PC-9 (cell line): ENCODE measurements around the gene DRICH1. TPM values are rescaled to one million over a fixed set of nuclear protein-coding genes. Genes with fewer than 3 reads are reported as not detected.

Source experiments
- BruUV-seq: library from RNA; stranded (reverse); fragments of 400-500 nt; replicated peaks from 2 replicates; lab custom pipeline; 2021; lab: Mats Ljungman, UMichigan
- CTCF ChIA-PET: fragments of 300-600 bp; sonication (Branson Sonifier 250); formaldehyde crosslinking; loops from one replicate; lab custom pipeline; 2022; ENCODE audit warnings: antibody characterized with exemption; lab: Charles Lee
- POLR2A ChIA-PET: fragments of 300-600 bp; sonication (Branson Sonifier 250); formaldehyde crosslinking; loops from one replicate; lab custom pipeline; 2022; ENCODE audit warnings: antibody characterized with exemption; ENCODE audit not compliant: unreplicated experiment; lab: Charles Lee
- DNase-seq, 2 experiments: peaks; one replicate each; pipeline versions ENCODE4 v3.0.0 to v3.0.0-alpha.2; 2015 to 2022; ENCODE audit warnings: mixed read lengths in 1 of 2
- H2AFZ ChIP-seq: fragments of 200-600 bp; sonication (generic); 2 replicates; pipeline ENCODE4 v1.8.1; 2017; ENCODE audit warnings: antibody characterized with exemption
- H3F3A ChIP-seq: fragments of 200-600 bp; sonication (generic); 2 replicates; pipeline ENCODE4 v1.8.1; 2017; ENCODE audit warnings: antibody characterized with exemption, mild to moderate bottlenecking, low read depth; ENCODE audit not compliant: insufficient read depth
- H3K27ac ChIP-seq: fragments of 200-600 bp; sonication (generic); 2 replicates; pipeline ENCODE4 v1.6.1; 2016; ENCODE audit warnings: mixed run types
- H3K27me3 ChIP-seq: fragments of 200-600 bp; sonication (generic); 2 replicates; pipeline ENCODE4 v1.6.1; 2016; ENCODE audit warnings: low read depth, mixed run types; ENCODE audit not compliant: insufficient read depth
- H3K36me3 ChIP-seq: fragments of 200-600 bp; sonication (generic); 2 replicates; pipeline ENCODE4 v1.6.1; 2016; ENCODE audit warnings: low read depth, mixed run types
- H3K4me1 ChIP-seq: fragments of 200-600 bp; sonication (generic); replicated peaks from 2 replicates; pipeline ENCODE4 v1.6.1; 2016; ENCODE audit warnings: mixed run types; ENCODE audit not compliant: insufficient read depth
- H3K4me2 ChIP-seq: fragments of 200-600 bp; sonication (generic); 2 replicates; pipeline ENCODE4 v1.6.1; 2017; ENCODE audit warnings: mixed run types
- H3K4me3 ChIP-seq: fragments of 200-600 bp; sonication (generic); 2 replicates; pipeline ENCODE4 v1.6.1; 2016; ENCODE audit warnings: mixed run types
- H3K79me2 ChIP-seq: fragments of 200-600 bp; sonication (generic); 2 replicates; pipeline ENCODE4 v1.6.1; 2017; ENCODE audit warnings: low read depth, mixed run types
- H3K9me2 ChIP-seq: fragments of 200-600 bp; sonication (generic); 2 replicates; pipeline ENCODE4 v1.8.1; 2017; ENCODE audit warnings: mild to moderate bottlenecking; ENCODE audit not compliant: insufficient read depth
- H3K9me3 ChIP-seq: fragments of 200-600 bp; sonication (generic); 2 replicates; pipeline ENCODE4 v1.8.1; 2016; ENCODE audit warnings: low read depth; ENCODE audit not compliant: insufficient read depth
- H4K20me1 ChIP-seq: fragments of 200-600 bp; sonication (generic); 2 replicates; pipeline ENCODE4 v1.8.1; 2017; ENCODE audit not compliant: insufficient read depth
- EZH2 ChIP-seq: fragments of 200-600 bp; sonication (generic); IDR thresholded peaks from 2 replicates; pipeline ENCODE4 v1.8.0; 2017; ENCODE audit warnings: antibody characterized with exemption, low read depth
- intact Hi-C: fragments of 100-400 bp; cut with micrococcal nuclease; formaldehyde crosslinking; loops from one replicate; pipeline ENCODE4 v1.10.0; 2022; ENCODE audit not compliant: unreplicated experiment
- total RNA-seq: library from RNA; stranded (reverse); gene quantifications from 2 replicates; pipeline ENCODE4 v1.2.3, GENCODE V29; 2021
- TF ChIP-seq, protein P1 (sequence below): fragments of 200-600 bp; sonication (generic); conservative IDR thresholded peaks from 2 replicates; pipeline ENCODE4 v1.6.1; 2017; ENCODE audit warnings: mixed run types, antibody characterized with exemption, mild to moderate bottlenecking, moderate library complexity

Gene DRICH1
- total RNA-seq, 1 experiment from 2014 or later: 0.57 TPM

DNA sequence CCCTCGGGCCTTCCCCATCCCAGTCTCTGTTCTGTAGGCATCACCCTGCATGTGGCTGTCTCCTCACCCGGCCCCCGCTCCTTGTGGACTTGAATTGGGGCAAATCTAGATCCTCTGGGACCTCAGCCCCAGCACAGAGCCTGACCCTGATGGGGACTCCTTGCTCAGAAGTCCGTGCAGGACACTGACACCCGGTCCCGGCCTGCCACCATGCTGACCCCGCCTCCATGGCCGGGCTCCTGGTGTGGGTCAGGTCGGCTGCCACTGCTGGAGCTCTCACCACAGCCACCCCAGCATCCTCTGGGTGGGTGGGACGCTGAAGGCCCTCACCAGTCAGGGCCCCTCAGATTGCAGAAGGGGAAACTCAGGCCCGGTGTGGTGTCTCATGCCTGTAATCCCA is 53.8 kb downstream of the DRICH1 start:
- ChIA-PET POLR2A (no interaction called here), CTCF (no interaction called here)
- H3K9me3 ChIP-seq: no peaks in the 10 kb centered on the region
- no peaks in the 10 kb centered on the region for H3K36me3 ChIP-seq
- no peak for DNase-seq
- H3F3A ChIP-seq: no peaks in the 10 kb centered on the region
- no peak overlapping the region for H3K4me3 ChIP-seq
- no peaks in the 10 kb centered on the region for H3K9me2 ChIP-seq
- H3K27ac ChIP-seq: no peak overlapping the region
- no peaks in the 10 kb centered on the region for H4K20me1 ChIP-seq
- TF ChIP-seq, protein P1, sequence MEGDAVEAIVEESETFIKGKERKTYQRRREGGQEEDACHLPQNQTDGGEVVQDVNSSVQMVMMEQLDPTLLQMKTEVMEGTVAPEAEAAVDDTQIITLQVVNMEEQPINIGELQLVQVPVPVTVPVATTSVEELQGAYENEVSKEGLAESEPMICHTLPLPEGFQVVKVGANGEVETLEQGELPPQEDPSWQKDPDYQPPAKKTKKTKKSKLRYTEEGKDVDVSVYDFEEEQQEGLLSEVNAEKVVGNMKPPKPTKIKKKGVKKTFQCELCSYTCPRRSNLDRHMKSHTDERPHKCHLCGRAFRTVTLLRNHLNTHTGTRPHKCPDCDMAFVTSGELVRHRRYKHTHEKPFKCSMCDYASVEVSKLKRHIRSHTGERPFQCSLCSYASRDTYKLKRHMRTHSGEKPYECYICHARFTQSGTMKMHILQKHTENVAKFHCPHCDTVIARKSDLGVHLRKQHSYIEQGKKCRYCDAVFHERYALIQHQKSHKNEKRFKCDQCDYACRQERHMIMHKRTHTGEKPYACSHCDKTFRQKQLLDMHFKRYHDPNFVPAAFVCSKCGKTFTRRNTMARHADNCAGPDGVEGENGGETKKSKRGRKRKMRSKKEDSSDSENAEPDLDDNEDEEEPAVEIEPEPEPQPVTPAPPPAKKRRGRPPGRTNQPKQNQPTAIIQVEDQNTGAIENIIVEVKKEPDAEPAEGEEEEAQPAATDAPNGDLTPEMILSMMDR: no peak
- no peak for TF ChIP-seq EZH2
- BruUV-seq: no TSS peak
- H3K79me2 ChIP-seq: no peaks in the 10 kb centered on the region
- no peak overlapping the region for H2AFZ ChIP-seq
- H3K4me2 ChIP-seq: no peak overlapping the region
- H3K4me1 ChIP-seq: no peaks in the 10 kb centered on the region
- peaks cover 83% of the 10 kb centered on the region for H3K27me3 ChIP-seq
- intact Hi-C loops: no loop called here

DNA sequence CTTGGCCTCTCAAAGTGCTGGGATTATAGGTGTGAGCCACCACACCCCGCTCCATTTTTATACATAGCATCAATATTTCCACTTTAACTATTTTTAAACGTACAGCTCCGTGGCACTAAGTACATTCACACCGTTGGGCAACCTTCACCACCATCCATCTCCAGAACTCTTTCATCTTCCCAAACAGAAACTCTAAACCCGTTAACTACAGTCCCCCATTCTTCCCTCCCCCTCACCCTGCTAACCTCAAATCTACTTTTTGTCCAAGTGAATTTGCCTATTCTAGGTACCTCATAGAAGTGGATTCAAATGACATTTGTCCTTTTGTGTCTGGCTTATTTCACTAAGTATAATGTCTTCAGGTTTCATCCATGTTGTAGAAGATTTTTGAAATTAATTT is 55.4 kb downstream of the DRICH1 start:
- Histone ChIP-seq H3K9me3 (no peaks in the 10 kb centered on the region), H3K27ac (no peak overlapping the region), H3K9me2 (no peaks in the 10 kb centered on the region), H2AFZ (no peak overlapping the region), H3K4me3 (no peak overlapping the region), H3K4me1 (no peaks in the 10 kb centered on the region), H3K4me2 (no peak overlapping the region), H3K36me3 (no peaks in the 10 kb centered on the region), H3K27me3 (peaks cover 84% of the 10 kb centered on the region), H3K79me2 (no peaks in the 10 kb centered on the region), H3F3A (no peaks in the 10 kb centered on the region), H4K20me1 (no peaks in the 10 kb centered on the region)
- intact Hi-C loops: no loop called here
- TF ChIP-seq, protein P1: no peak
- TF ChIP-seq EZH2: no peak
- no TSS peak for BruUV-seq
- DNase-seq: no peak
- ChIA-PET CTCF (interaction anchor here (0.7 kb wide), 1 partner anchor 77 kb away, joined by 12 read pairs; no protein-coding TSS in a partner anchor), POLR2A (no interaction called here)

DNA sequence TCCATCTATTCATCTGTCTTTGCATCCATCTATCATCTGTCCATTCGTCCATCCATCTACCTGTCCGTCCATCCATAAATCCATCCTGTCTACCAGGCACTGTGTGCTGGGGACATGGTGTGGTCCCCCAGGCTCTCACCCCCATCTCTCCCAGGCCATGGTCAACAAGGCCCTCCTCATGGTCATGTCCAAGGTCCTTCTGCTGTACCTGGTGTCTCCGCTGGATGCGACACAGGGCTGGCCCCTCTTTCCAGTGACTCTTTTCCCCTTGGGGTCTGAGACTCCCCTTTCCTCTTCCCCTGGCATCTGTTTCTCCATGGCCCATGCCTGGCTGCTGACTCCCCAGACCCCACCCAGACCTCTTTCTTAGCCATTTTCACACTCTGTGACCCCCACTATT is 56.5 kb downstream of the DRICH1 start:
- Histone ChIP-seq H3K79me2 (no peaks in the 10 kb centered on the region), H3K9me3 (no peaks in the 10 kb centered on the region), H4K20me1 (no peaks in the 10 kb centered on the region), H3K27ac (no peak overlapping the region), H2AFZ (no peak overlapping the region), H3K9me2 (no peaks in the 10 kb centered on the region), H3K27me3 (peaks cover 75% of the 10 kb centered on the region), H3K4me1 (no peaks in the 10 kb centered on the region), H3K4me3 (no peak overlapping the region), H3K4me2 (no peak overlapping the region), H3K36me3 (no peaks in the 10 kb centered on the region), H3F3A (no peaks in the 10 kb centered on the region)
- DNase-seq: no peak
- intact Hi-C loops: no loop called here
- POLR2A ChIA-PET: no interaction called here
- no peak for TF ChIP-seq EZH2
- TF ChIP-seq, protein P1: no peak
- BruUV-seq: no TSS peak
- CTCF ChIA-PET: no interaction called here
